PC-9 (cell line): Measurements from ENCODE around the gene GBX2. TPM values are rescaled to one million over a fixed set of nuclear protein-coding genes. Genes with fewer than 3 reads are reported as not detected.

Experiments used
- BruUV-seq: library from RNA; stranded (reverse); fragments of 400-500 nt; replicated peaks from 2 replicates; lab custom pipeline; 2021; lab: Mats Ljungman, UMichigan
- CTCF ChIA-PET: fragments of 300-600 bp; sonication (Branson Sonifier 250); formaldehyde crosslinking; loops from one replicate; lab custom pipeline; 2022; ENCODE audit warnings: antibody characterized with exemption; lab: Charles Lee
- POLR2A ChIA-PET: fragments of 300-600 bp; sonication (Branson Sonifier 250); formaldehyde crosslinking; loops from one replicate; lab custom pipeline; 2022; ENCODE audit warnings: antibody characterized with exemption; ENCODE audit not compliant: unreplicated experiment; lab: Charles Lee
- DNase-seq, 2 experiments: peaks; one replicate each; pipeline versions ENCODE4 v3.0.0 to v3.0.0-alpha.2; 2015 to 2022; ENCODE audit warnings: mixed read lengths in 1 of 2
- H2AFZ ChIP-seq: fragments of 200-600 bp; sonication (generic); 2 replicates; pipeline ENCODE4 v1.8.1; 2017; ENCODE audit warnings: antibody characterized with exemption
- H3F3A ChIP-seq: fragments of 200-600 bp; sonication (generic); 2 replicates; pipeline ENCODE4 v1.8.1; 2017; ENCODE audit warnings: antibody characterized with exemption, mild to moderate bottlenecking, low read depth; ENCODE audit not compliant: insufficient read depth
- H3K27ac ChIP-seq: fragments of 200-600 bp; sonication (generic); 2 replicates; pipeline ENCODE4 v1.6.1; 2016; ENCODE audit warnings: mixed run types
- H3K27me3 ChIP-seq: fragments of 200-600 bp; sonication (generic); 2 replicates; pipeline ENCODE4 v1.6.1; 2016; ENCODE audit warnings: low read depth, mixed run types; ENCODE audit not compliant: insufficient read depth
- H3K36me3 ChIP-seq: fragments of 200-600 bp; sonication (generic); 2 replicates; pipeline ENCODE4 v1.6.1; 2016; ENCODE audit warnings: low read depth, mixed run types
- H3K4me1 ChIP-seq: fragments of 200-600 bp; sonication (generic); replicated peaks from 2 replicates; pipeline ENCODE4 v1.6.1; 2016; ENCODE audit warnings: mixed run types; ENCODE audit not compliant: insufficient read depth
- H3K4me2 ChIP-seq: fragments of 200-600 bp; sonication (generic); 2 replicates; pipeline ENCODE4 v1.6.1; 2017; ENCODE audit warnings: mixed run types
- H3K4me3 ChIP-seq: fragments of 200-600 bp; sonication (generic); 2 replicates; pipeline ENCODE4 v1.6.1; 2016; ENCODE audit warnings: mixed run types
- H3K79me2 ChIP-seq: fragments of 200-600 bp; sonication (generic); 2 replicates; pipeline ENCODE4 v1.6.1; 2017; ENCODE audit warnings: low read depth, mixed run types
- H3K9me2 ChIP-seq: fragments of 200-600 bp; sonication (generic); 2 replicates; pipeline ENCODE4 v1.8.1; 2017; ENCODE audit warnings: mild to moderate bottlenecking; ENCODE audit not compliant: insufficient read depth
- H3K9me3 ChIP-seq: fragments of 200-600 bp; sonication (generic); 2 replicates; pipeline ENCODE4 v1.8.1; 2016; ENCODE audit warnings: low read depth; ENCODE audit not compliant: insufficient read depth
- H4K20me1 ChIP-seq: fragments of 200-600 bp; sonication (generic); 2 replicates; pipeline ENCODE4 v1.8.1; 2017; ENCODE audit not compliant: insufficient read depth
- CTCF ChIP-seq: fragments of 200-600 bp; sonication (generic); conservative IDR thresholded peaks from 2 replicates; pipeline ENCODE4 v1.6.1; 2017; ENCODE audit warnings: mixed run types, antibody characterized with exemption, mild to moderate bottlenecking, moderate library complexity
- EZH2 ChIP-seq: fragments of 200-600 bp; sonication (generic); IDR thresholded peaks from 2 replicates; pipeline ENCODE4 v1.8.0; 2017; ENCODE audit warnings: antibody characterized with exemption, low read depth
- intact Hi-C: fragments of 100-400 bp; cut with micrococcal nuclease; formaldehyde crosslinking; loops from one replicate; pipeline ENCODE4 v1.10.0; 2022; ENCODE audit not compliant: unreplicated experiment
- total RNA-seq: library from RNA; stranded (reverse); gene quantifications from 2 replicates; pipeline ENCODE4 v1.2.3, GENCODE V29; 2021

Gene GBX2
- total RNA-seq, 1 experiment from 2014 or later, result not detected

- POLR2A ChIA-PET, result no interaction called here
- Histone ChIP-seq H2AFZ (no peak overlapping the region), H3K4me1 (no peaks in the 10 kb centered on the region), H3F3A (peaks cover 4% of the 10 kb centered on the region; the same call in 1 of the 2 replicates), H3K79me2 (no peaks in the 10 kb centered on the region), H3K27ac (no peak overlapping the region), H3K4me2 (no peak overlapping the region), H4K20me1 (no peaks in the 10 kb centered on the region; the same call in 1 of the 2 replicates), H3K4me3 (no peak overlapping the region), H3K9me2 (no peaks in the 10 kb centered on the region), H3K9me3 (no peaks in the 10 kb centered on the region), H3K36me3 (no peaks in the 10 kb centered on the region), H3K27me3 (no peaks in the 10 kb centered on the region)
- no TSS peak for BruUV-seq
- intact Hi-C loops, result no loop called here
- no peak for DNase-seq
- CTCF ChIA-PET, result no interaction called here
- TF ChIP-seq CTCF, result no peak
- TF ChIP-seq EZH2, result no peak
Measured at GRCh38 chr2:236164925-236165841, 3.0 kb downstream of the GBX2 start.

- ChIA-PET POLR2A (no interaction called here), CTCF (no interaction called here)
- Histone ChIP-seq H3K4me1 (no peaks in the 10 kb centered on the region), H3K9me2 (no peaks in the 10 kb centered on the region), H3K4me2 (no peak overlapping the region), H3K27ac (no peak overlapping the region), H3F3A (peaks cover 4% of the 10 kb centered on the region; the same call in 1 of the 2 replicates), H3K4me3 (no peak overlapping the region), H3K36me3 (no peaks in the 10 kb centered on the region), H4K20me1 (no peaks in the 10 kb centered on the region; the same call in 1 of the 2 replicates), H3K9me3 (no peaks in the 10 kb centered on the region), H3K79me2 (no peaks in the 10 kb centered on the region), H3K27me3 (no peaks in the 10 kb centered on the region), H2AFZ (no peak overlapping the region)
- BruUV-seq, result no TSS peak
- intact Hi-C loops, result no loop called here
- no peak for DNase-seq
- TF ChIP-seq CTCF, result no peak
- no peak for TF ChIP-seq EZH2
Measured at GRCh38 chr2:236164201-236164924, 3.8 kb downstream of the GBX2 start.

GRCh38 chr2:236163471-236164200 is 4.5 kb downstream of the GBX2 start:
- no peak for DNase-seq
- no peak for TF ChIP-seq CTCF
- TF ChIP-seq EZH2, result no peak
- Histone ChIP-seq H3K79me2 (no peaks in the 10 kb centered on the region), H3F3A (peaks cover 4% of the 10 kb centered on the region; the same call in 1 of the 2 replicates), H3K9me3 (no peaks in the 10 kb centered on the region), H3K9me2 (no peaks in the 10 kb centered on the region), H3K27ac (no peak overlapping the region), H4K20me1 (no peaks in the 10 kb centered on the region; the same call in 1 of the 2 replicates), H3K4me3 (no peak overlapping the region), H3K36me3 (no peaks in the 10 kb centered on the region), H3K27me3 (no peaks in the 10 kb centered on the region), H2AFZ (no peak overlapping the region), H3K4me2 (no peak overlapping the region), H3K4me1 (no peaks in the 10 kb centered on the region)
- ChIA-PET CTCF (no interaction called here), POLR2A (no interaction called here)
- no TSS peak for BruUV-seq
- intact Hi-C loops, result no loop called here
